ENCODE results near the gene LRRC8C.
A peak's percentile ranks its signal among the peaks of the same experiment; 100 is the strongest.

Gene LRRC8C

DNA sequence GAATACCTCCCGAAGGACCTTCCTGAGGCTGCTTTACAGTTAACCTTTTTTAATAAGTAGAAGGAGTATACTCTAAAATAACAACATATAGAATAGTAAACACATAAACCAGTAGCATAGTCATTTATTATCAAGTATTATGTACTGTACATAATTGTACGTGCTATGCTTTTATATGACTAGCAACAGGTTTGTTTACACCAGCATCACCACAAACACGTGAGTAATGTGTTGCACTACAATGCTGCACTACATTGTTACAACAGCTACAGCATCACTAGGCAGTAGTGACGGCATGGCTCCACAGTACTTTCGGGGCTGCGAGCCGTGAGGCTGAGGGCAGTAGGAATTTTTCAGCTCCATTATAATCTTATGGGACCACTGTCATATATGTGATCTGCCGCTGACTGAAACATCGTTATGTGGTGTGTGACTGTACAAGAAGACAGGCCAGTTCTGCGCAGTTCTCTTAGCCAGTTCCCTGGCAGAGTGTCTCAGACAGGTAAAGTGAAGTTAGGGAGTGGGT lies 105.1 kb downstream of the LRRC8C start:
- no peak for DNase-seq

GRCh38 chr1:89739013-89739843 lies 106.3 kb downstream of the LRRC8C start:
- DNase-seq, result no peak

GRCh38 chr1:89739844-89740216 lies 106.9 kb downstream of the LRRC8C start:
- DNase-seq, result no peak

DNA sequence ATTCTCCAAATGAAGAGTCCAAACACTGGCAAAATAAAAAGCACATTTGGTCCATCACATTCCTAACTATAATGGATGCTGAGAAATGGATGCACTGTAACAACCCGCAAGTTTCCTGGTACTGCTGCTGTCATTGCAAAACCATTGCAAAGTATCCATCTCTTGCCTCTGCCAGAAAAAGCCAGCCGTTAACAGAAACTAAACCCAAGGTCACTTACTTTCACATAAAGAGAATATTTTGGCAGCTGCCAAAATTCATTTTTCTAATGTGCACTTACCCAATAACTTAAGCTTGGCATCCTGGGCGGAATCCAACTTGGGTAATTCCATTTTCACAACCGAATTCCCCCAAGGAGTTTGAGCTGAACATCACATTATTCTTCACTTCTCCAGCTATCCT lies 110.9 kb downstream of the LRRC8C start:
- no peak for DNase-seq

GRCh38 chr1:89746424-89747149 lies 113.7 kb downstream of the LRRC8C start:
- DNase-seq, result no peak

DNA sequence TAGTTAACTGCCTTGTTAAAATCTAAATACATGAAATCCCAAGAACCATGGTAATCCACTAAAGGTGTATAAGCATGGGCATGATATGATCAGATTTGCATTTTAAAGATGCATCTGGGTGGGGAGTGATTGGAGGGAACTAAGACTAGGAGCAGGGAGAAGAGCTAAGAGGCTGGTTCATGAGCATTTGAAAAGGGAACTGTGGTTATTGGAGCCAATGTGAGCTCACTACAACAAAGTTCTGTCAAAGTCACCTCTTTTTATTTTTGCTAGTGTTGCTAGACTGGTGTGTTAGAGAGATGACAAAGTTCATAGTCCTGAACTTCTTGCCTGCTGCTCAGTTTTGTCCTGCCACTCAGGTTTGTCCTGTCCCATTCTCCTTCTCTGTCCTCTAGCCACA lies 120.8 kb downstream of the LRRC8C start:
- no peak for DNase-seq

DNA sequence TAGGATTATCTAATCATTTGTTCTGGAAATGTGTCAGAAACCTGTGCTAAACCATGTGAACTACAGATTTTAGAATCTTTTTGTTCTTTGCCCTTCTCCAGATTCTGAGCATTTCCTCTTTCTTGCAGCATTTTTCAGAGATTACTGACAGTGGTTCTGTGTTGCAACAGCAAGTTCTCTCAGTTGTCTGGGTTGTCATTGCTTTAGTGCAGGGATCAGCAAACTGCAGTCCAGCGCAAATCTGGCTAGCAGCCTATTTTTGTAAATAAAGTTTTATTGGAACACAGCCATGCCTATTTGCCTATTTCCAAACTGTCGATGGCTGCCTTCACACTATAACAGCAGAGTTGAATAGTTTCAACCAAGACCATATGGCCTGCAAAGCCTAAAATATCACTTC lies 121.6 kb downstream of the LRRC8C start:
- peak; percentile 57 for DNase-seq

DNA sequence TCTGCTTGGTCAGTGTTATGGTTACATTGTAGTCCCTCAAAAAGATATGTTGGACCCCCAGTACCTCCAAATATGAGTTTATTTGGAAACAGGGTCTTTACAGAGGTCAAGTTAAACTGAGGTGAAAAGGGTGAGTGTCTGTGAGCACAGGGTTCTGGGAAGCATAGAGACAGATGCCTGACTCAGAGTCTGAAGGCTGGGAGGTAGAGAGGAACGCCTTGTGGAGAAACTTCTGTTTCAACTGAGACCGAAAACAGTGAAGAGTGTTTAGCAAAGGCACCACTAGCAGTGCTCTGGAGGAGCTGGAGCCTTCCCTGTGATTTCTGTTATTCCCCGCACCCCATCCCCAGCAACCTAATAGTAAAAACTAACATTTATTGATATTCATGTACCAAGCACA lies 122.7 kb downstream of the LRRC8C start:
- DNase-seq, result no peak

DNA sequence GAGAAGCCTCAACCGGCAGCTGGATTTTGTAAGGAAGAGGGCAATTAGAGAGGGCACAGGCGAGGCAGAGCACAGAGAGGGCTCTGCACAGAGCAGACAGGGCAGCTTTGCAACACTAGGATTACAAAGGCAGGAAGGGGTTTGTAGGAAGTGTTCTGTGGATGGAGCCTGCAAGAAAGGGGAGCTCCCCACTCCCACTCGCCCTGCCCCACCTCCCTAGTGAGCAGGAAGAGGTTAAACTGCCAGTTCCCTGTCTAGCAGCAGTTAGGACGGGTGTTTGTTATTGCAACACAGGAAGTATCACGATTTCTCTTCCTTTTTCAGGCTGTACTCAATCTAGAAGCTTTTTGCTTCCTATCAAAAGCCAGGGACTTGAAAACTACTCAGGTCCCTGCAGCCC lies 124.6 kb downstream of the LRRC8C start:
- DNase-seq, result peak; percentile 97

DNA sequence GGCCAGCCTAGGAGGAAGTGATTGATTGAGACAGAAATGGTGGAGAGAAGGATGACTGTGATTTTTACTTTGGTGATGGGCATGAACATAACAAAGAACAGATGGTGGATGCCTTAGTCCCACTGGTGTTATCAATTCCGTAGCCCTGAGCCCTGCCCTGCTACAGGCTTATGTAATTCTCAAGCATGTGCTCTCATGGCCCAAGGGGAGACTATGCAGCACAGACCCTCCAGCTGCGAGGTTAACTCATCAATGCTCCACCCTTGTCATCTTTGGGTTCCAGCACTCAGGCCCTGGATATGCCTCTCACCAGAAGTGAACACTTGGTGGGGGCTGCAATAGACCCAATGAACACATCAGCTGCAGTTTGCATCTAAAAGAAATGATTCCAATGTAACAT lies 125.2 kb downstream of the LRRC8C start:
- no peak for DNase-seq

DNA sequence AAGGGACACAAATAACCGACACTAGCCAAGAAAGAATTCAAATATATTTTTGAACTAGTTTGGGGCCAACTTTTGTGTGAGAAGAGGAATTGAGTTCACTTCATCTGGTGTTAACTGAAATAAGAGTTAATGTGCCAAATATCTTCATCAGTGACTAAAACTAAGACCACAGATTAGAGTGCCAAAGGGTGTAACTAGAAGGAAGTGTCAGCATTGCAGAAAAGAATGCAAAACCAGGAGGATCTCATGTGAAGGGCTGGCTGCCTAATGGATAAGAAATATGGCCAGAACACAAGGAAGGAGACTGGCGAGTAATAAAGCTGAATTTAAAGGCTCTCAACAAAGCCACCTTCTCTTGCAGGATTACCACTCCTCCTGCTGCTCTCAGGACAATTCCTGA lies 126.1 kb downstream of the LRRC8C start:
- DNase-seq, result no peak

DNA sequence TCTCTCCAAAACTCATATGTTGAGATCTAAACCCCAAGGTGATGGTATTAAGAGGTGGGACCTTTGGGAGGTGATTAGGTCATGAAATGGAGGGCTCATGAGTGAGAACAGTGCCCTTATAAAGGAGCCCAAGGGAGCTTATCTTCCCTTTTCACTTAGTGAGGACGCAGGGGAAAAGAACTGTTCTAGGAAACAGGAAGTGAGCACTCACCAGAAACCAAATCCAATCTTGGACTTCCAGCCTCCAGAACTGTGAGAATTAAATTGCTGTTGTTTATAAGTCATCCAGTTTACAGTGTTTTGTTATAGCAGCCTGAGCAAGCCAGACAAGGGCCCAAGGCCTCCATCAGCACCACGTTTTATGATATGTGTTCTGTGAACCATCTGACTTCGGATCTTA lies 127.6 kb downstream of the LRRC8C start:
- DNase-seq, result peak; percentile 9

GRCh38 chr1:89761338-89761737 lies 128.4 kb downstream of the LRRC8C start:
- DNase-seq, result no peak

GRCh38 chr1:89761901-89762300 lies 129.0 kb downstream of the LRRC8C start:
- DNase-seq, result no peak

- no peak for DNase-seq
Measured at GRCh38 chr1:89762386-89762778, 129.5 kb downstream of the LRRC8C start.

GRCh38 chr1:89762779-89763648 lies 130.1 kb downstream of the LRRC8C start:
- DNase-seq, result peak; percentile 9

- no peak for DNase-seq
Measured at GRCh38 chr1:89763649-89763986, 130.7 kb downstream of the LRRC8C start.

DNA sequence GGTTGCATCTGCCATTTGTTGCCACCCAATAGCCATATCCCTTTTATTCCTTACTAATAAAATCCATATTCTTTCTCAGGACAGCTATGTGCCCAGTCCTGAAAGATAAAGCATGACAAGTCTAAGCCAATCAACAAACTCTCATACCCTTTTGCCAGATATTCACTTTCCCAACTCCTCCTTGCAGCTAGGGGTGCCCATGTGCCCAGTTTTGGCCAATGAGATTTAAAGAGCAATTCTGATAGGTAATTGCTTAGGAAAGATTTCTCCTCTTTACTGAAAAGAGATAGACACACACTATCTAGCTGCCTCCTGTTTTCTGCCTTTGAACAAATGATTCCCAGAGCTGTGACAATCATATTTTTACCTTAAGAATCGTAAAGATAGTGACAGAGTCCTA lies 132.9 kb downstream of the LRRC8C start:
- no peak for DNase-seq

GRCh38 chr1:89767618-89768017 lies 134.7 kb downstream of the LRRC8C start:
- no peak for DNase-seq
